ENCODE data around the gene C1orf21. TPM values are rescaled to one million over a fixed set of nuclear protein-coding genes. Genes with fewer than 3 reads are reported as not detected.
"Not testable (repeated sequence)": the region's sequence is repeated elsewhere in the genome, so short reads cannot be mapped to it uniquely, and the experiment has no call there.

Gene C1orf21
- polyA plus RNA-seq, 1 donor (not counting 4 experiments of a cell fraction or from before 2014, with no cell fraction given) = 44.3 TPM

GRCh38 chr1:184608990-184609389 is 222.2 kb downstream of the C1orf21 start:
- H3K79me2 ChIP-seq (ENCODE audit: control insufficient read depth, insufficient read depth, low read length) = no peaks in the 10 kb centered on the region

GRCh38 chr1:184610876-184611595 is 224.2 kb downstream of the C1orf21 start:
- H3K27ac ChIP-seq (ENCODE audit: control insufficient read depth, insufficient read depth, low read length) = peak overlapping the region; percentile 19

More at GRCh38 chr1:184608990-184609389, 222.2 kb downstream of the C1orf21 start:
- FAIRE-seq (no peak), DNase-seq (ENCODE audit: low read depth, low spot score) (no peak)
- Histone ChIP-seq H3K4me3 (ENCODE audit: control insufficient read depth in 2 of 3, extremely low read depth in 1 of 3, insufficient read depth in 2 of 3, low read depth in 1 of 3, low read length in 3 of 3) (no peak overlapping the region), H3K9ac (ENCODE audit: control insufficient read depth, extremely low read depth, insufficient read depth, low read length) (no peak overlapping the region), H3K4me1 (ENCODE audit: control insufficient read depth, extremely low read depth, insufficient read depth, low read length) (peaks cover 8% of the 10 kb centered on the region), H3K36me3 (ENCODE audit: control insufficient read depth in 2 of 2, extremely low read depth in 1 of 2, insufficient read depth in 2 of 2, low read length in 2 of 2) (no peaks in the 10 kb centered on the region), H3K27ac (ENCODE audit: control insufficient read depth, insufficient read depth, low read length) (no peak overlapping the region), H3K27me3 (ENCODE audit: control insufficient read depth, extremely low read depth, insufficient read depth, low read length) (no peaks in the 10 kb centered on the region), H3K4me2 (ENCODE audit: control insufficient read depth, extremely low read depth, insufficient read depth, low read depth, low read length) (no peak overlapping the region), H3K9me1 (ENCODE audit: control insufficient read depth, extremely low read depth, insufficient read depth, low read length) (no peaks in the 10 kb centered on the region), H3K9me3 (ENCODE audit: control insufficient read depth, low read depth, low read length) (no peaks in the 10 kb centered on the region), H4K20me1 (ENCODE audit: control insufficient read depth, extremely low read depth, insufficient read depth, low read length) (no peaks in the 10 kb centered on the region), H2AFZ (ENCODE audit: control insufficient read depth, low read length) (no peak overlapping the region)
- dilution Hi-C loops (cut with MboI; ENCODE audit: extremely low pct_ligation_motif_present, low sequenced_read_pairs) = no loop called here
- TF ChIP-seq CTCF (optimal IDR thresholded peaks at IDR 0.05 in 1 of 3, IDR thresholded peaks at IDR 0.05 in 1 of 3, conservative IDR thresholded peaks at IDR 0.05 in 1 of 3; ENCODE audit: extremely low read depth in 1 of 3, insufficient read depth in 2 of 3, low read length in 3 of 3) (no peak), EZH2 (IDR thresholded peaks at IDR 0.05; ENCODE audit: low read length) (no peak)

GRCh38 chr1:184612229-184612628 is 225.4 kb downstream of the C1orf21 start:
- FAIRE-seq (peak; percentile 62), DNase-seq (ENCODE audit: low read depth, low spot score) (peak; percentile 78)
- dilution Hi-C loops (cut with MboI; ENCODE audit: extremely low pct_ligation_motif_present, low sequenced_read_pairs); H3K79me2 ChIP-seq (ENCODE audit: control insufficient read depth, insufficient read depth, low read length); H3K4me3 ChIP-seq (ENCODE audit: control insufficient read depth in 2 of 3, extremely low read depth in 1 of 3, insufficient read depth in 2 of 3, low read depth in 1 of 3, low read length in 3 of 3); H3K9ac ChIP-seq (ENCODE audit: control insufficient read depth, extremely low read depth, insufficient read depth, low read length); H3K9me3 ChIP-seq (ENCODE audit: control insufficient read depth, low read depth, low read length); H3K4me2 ChIP-seq (ENCODE audit: control insufficient read depth, extremely low read depth, insufficient read depth, low read depth, low read length); H2AFZ ChIP-seq (ENCODE audit: control insufficient read depth, low read length); H3K36me3 ChIP-seq (ENCODE audit: control insufficient read depth in 2 of 2, extremely low read depth in 1 of 2, insufficient read depth in 2 of 2, low read length in 2 of 2); H4K20me1 ChIP-seq (ENCODE audit: control insufficient read depth, extremely low read depth, insufficient read depth, low read length); H3K9me1 ChIP-seq (ENCODE audit: control insufficient read depth, extremely low read depth, insufficient read depth, low read length); H3K27me3 ChIP-seq (ENCODE audit: control insufficient read depth, extremely low read depth, insufficient read depth, low read length); H3K4me1 ChIP-seq (ENCODE audit: control insufficient read depth, extremely low read depth, insufficient read depth, low read length): not testable (repeated sequence)
- peak overlapping the region; percentile 70 for H3K27ac ChIP-seq (ENCODE audit: control insufficient read depth, insufficient read depth, low read length)

More at GRCh38 chr1:184610876-184611595, 224.2 kb downstream of the C1orf21 start:
- Histone ChIP-seq H2AFZ (ENCODE audit: control insufficient read depth, low read length) (no peak overlapping the region), H3K27me3 (ENCODE audit: control insufficient read depth, extremely low read depth, insufficient read depth, low read length) (no peaks in the 10 kb centered on the region), H3K36me3 (ENCODE audit: control insufficient read depth in 2 of 2, extremely low read depth in 1 of 2, insufficient read depth in 2 of 2, low read length in 2 of 2) (no peaks in the 10 kb centered on the region), H3K4me3 (ENCODE audit: control insufficient read depth in 2 of 3, extremely low read depth in 1 of 3, insufficient read depth in 2 of 3, low read depth in 1 of 3, low read length in 3 of 3) (no peak overlapping the region), H3K9ac (ENCODE audit: control insufficient read depth, extremely low read depth, insufficient read depth, low read length) (no peak overlapping the region), H3K4me1 (ENCODE audit: control insufficient read depth, extremely low read depth, insufficient read depth, low read length) (peaks cover 8% of the 10 kb centered on the region), H4K20me1 (ENCODE audit: control insufficient read depth, extremely low read depth, insufficient read depth, low read length) (no peaks in the 10 kb centered on the region), H3K4me2 (ENCODE audit: control insufficient read depth, extremely low read depth, insufficient read depth, low read depth, low read length) (no peak overlapping the region), H3K9me3 (ENCODE audit: control insufficient read depth, low read depth, low read length) (no peaks in the 10 kb centered on the region), H3K79me2 (ENCODE audit: control insufficient read depth, insufficient read depth, low read length) (no peaks in the 10 kb centered on the region), H3K9me1 (ENCODE audit: control insufficient read depth, extremely low read depth, insufficient read depth, low read length) (no peaks in the 10 kb centered on the region)
- FAIRE-seq (peak; percentile 43), DNase-seq (ENCODE audit: low read depth, low spot score) (no peak)
- TF ChIP-seq CTCF (optimal IDR thresholded peaks at IDR 0.05 in 1 of 3, IDR thresholded peaks at IDR 0.05 in 1 of 3, conservative IDR thresholded peaks at IDR 0.05 in 1 of 3; ENCODE audit: extremely low read depth in 1 of 3, insufficient read depth in 2 of 3, low read length in 3 of 3) (no peak), EZH2 (IDR thresholded peaks at IDR 0.05; ENCODE audit: low read length) (no peak)
- dilution Hi-C loops (cut with MboI; ENCODE audit: extremely low pct_ligation_motif_present, low sequenced_read_pairs) = no loop called here
